Measurements from ENCODE around the gene SLC38A10. TPM values are rescaled to one million over a fixed set of nuclear protein-coding genes. Genes with fewer than 3 reads are reported as not detected.

SLC38A10 gene
- total RNA-seq, 2 donors from 2014 or later: 46.2 to 63.4 TPM

- H3K36me3 ChIP-seq: peaks cover 50% of the 10 kb centered on the region
- H3K4me3 ChIP-seq: no peak overlapping the region
- no peak for DNase-seq (ENCODE audit: low spot score)
- no peaks in the 10 kb centered on the region for H3K27me3 ChIP-seq
- H3K9me3 ChIP-seq: no peaks in the 10 kb centered on the region
- no peaks in the 10 kb centered on the region for H3K4me1 ChIP-seq
- no peak overlapping the region for H3K27ac ChIP-seq
- no peak for TF ChIP-seq CTCF (IDR thresholded peaks at IDR 0.05)
These were observed 31.5 kb downstream of the SLC38A10 start for GRCh38 chr17:81263371-81264181.

GRCh38 chr17:81261582-81262336 is 33.3 kb downstream of the SLC38A10 start:
- Histone ChIP-seq H3K4me1 (no peaks in the 10 kb centered on the region), H3K27me3 (no peaks in the 10 kb centered on the region), H3K9me3 (no peaks in the 10 kb centered on the region), H3K27ac (no peak overlapping the region), H3K36me3 (peaks cover 52% of the 10 kb centered on the region), H3K4me3 (no peak overlapping the region)
- no peak for TF ChIP-seq CTCF (IDR thresholded peaks at IDR 0.05)
- DNase-seq (ENCODE audit: low spot score): no peak

- DNase-seq (ENCODE audit: low spot score): no peak
- peaks cover 52% of the 10 kb centered on the region for H3K36me3 ChIP-seq
- no peak overlapping the region for H3K27ac ChIP-seq
- no peak overlapping the region for H3K4me3 ChIP-seq
- TF ChIP-seq CTCF (IDR thresholded peaks at IDR 0.05): no peak
- H3K4me1 ChIP-seq: no peaks in the 10 kb centered on the region
- H3K9me3 ChIP-seq: no peaks in the 10 kb centered on the region
- no peaks in the 10 kb centered on the region for H3K27me3 ChIP-seq
These were observed 34.0 kb downstream of the SLC38A10 start for GRCh38 chr17:81261096-81261495.

- H3K36me3 ChIP-seq: peaks cover 51% of the 10 kb centered on the region
- H3K4me1 ChIP-seq: peaks cover 0 to 2% of the 10 kb centered on the region in 2 donors
- no peak for DNase-seq (ENCODE audit: low spot score)
- no peak overlapping the region for H3K27ac ChIP-seq
- no peak for TF ChIP-seq CTCF (IDR thresholded peaks at IDR 0.05)
- no peaks in the 10 kb centered on the region for H3K9me3 ChIP-seq
- no peak overlapping the region for H3K4me3 ChIP-seq
- no peaks in the 10 kb centered on the region for H3K27me3 ChIP-seq
These were observed 34.5 kb downstream of the SLC38A10 start for GRCh38 chr17:81260641-81261040.

GRCh38 chr17:81260171-81260570 is 34.9 kb downstream of the SLC38A10 start:
- no peak overlapping the region for H3K27ac ChIP-seq
- H3K27me3 ChIP-seq: no peaks in the 10 kb centered on the region
- TF ChIP-seq CTCF (IDR thresholded peaks at IDR 0.05): no peak
- no peak overlapping the region for H3K4me3 ChIP-seq
- peaks cover 0 to 7% of the 10 kb centered on the region in 2 donors for H3K4me1 ChIP-seq
- DNase-seq (ENCODE audit: low spot score): no peak
- peaks cover 46% of the 10 kb centered on the region for H3K36me3 ChIP-seq
- no peaks in the 10 kb centered on the region for H3K9me3 ChIP-seq
